NCI-H2171 treated with DMSO at 0.1 percent for 48 hours (cell line): ENCODE data around the gene RBM20.
"Not testable (repeated sequence)": the region's sequence is repeated elsewhere in the genome, so short reads cannot be mapped to it uniquely, and the experiment has no call there.

Experiments used
- DNase-seq: peaks from one replicate; lab custom pipeline; 2025; lab: John Stamatoyannopoulos, UW

Gene RBM20

GRCh38 chr10:110649347-110650264, 5.5 kb downstream of the RBM20 start:
- DNase-seq, result no peak

- DNase-seq, result no peak
These were observed 6.1 kb downstream of the RBM20 start for GRCh38 chr10:110650265-110650668.

GRCh38 chr10:110651044-110651958, 7.2 kb downstream of the RBM20 start:
- no peak for DNase-seq

- no peak for DNase-seq
These were observed 8.5 kb downstream of the RBM20 start for GRCh38 chr10:110652475-110653118.

- no peak for DNase-seq
These were observed 11.2 kb downstream of the RBM20 start for GRCh38 chr10:110655320-110655719.

- DNase-seq, result no peak
These were observed 12.5 kb downstream of the RBM20 start for GRCh38 chr10:110656612-110657011.

GRCh38 chr10:110657973-110658691, 14.0 kb downstream of the RBM20 start:
- no peak for DNase-seq

- no peak for DNase-seq
These were observed 15.4 kb downstream of the RBM20 start for GRCh38 chr10:110659558-110659957.

- DNase-seq, result not testable (repeated sequence)
These were observed 16.2 kb downstream of the RBM20 start for GRCh38 chr10:110660289-110660688.

- no peak for DNase-seq
These were observed 17.2 kb downstream of the RBM20 start for GRCh38 chr10:110661292-110661691.

- DNase-seq, result no peak
These were observed 20.6 kb downstream of the RBM20 start for GRCh38 chr10:110664483-110665420.

- not testable (repeated sequence) for DNase-seq
These were observed 22.1 kb downstream of the RBM20 start for GRCh38 chr10:110666259-110666658.

- DNase-seq, result no peak
These were observed 22.5 kb downstream of the RBM20 start for GRCh38 chr10:110666673-110667072.

GRCh38 chr10:110667620-110668343, 23.6 kb downstream of the RBM20 start:
- no peak for DNase-seq

- no peak for DNase-seq
These were observed 24.3 kb downstream of the RBM20 start for GRCh38 chr10:110668443-110668842.

GRCh38 chr10:110670335-110670734, 26.2 kb downstream of the RBM20 start:
- no peak for DNase-seq

- DNase-seq, result no peak
These were observed 27.8 kb downstream of the RBM20 start for GRCh38 chr10:110671788-110672579.

GRCh38 chr10:110672580-110672919, 28.4 kb downstream of the RBM20 start:
- DNase-seq, result no peak

- no peak for DNase-seq
These were observed 31.9 kb downstream of the RBM20 start for GRCh38 chr10:110676016-110676415.
